Measurements from ENCODE around the gene GAB3. TPM values are rescaled to one million over a fixed set of nuclear protein-coding genes. Genes with fewer than 3 reads are reported as not detected.

GAB3 gene
- total and polyA plus RNA-seq, 2 donors (not counting 3 experiments of a cell fraction or from before 2014, with no cell fraction given), result 6.0 to 6.2 TPM

- ChIA-PET CTCF (no interaction called here), POLR2A (no interaction called here)
- FAIRE-seq, result no peak
- Histone ChIP-seq H3K4me2 (ENCODE audit: insufficient read depth, low read length) (no peak overlapping the region), H2AFZ (ENCODE audit: low read depth, low read length) (peak overlapping the region; percentile 73), H3K27ac (ENCODE audit: insufficient read depth, low read depth, low read length) (no peak overlapping the region), H3K4me1 (ENCODE audit: control insufficient read depth, extremely low read depth, insufficient read depth, low read length) (peaks cover 5% of the 10 kb centered on the region), H3K9me1 (replicated peaks; ENCODE audit: control insufficient read depth, extremely low read depth, insufficient read depth, low read length) (no peaks in the 10 kb centered on the region), H4K20me1 (replicated peaks; ENCODE audit: control insufficient read depth, extremely low read depth, insufficient read depth, low read length) (no peaks in the 10 kb centered on the region), H3K9me3 (replicated peaks; ENCODE audit: control insufficient read depth, insufficient read depth, low read length) (no peaks in the 10 kb centered on the region), H3K27me3 (ENCODE audit: control insufficient read depth in 2 of 2, insufficient read depth in 2 of 2, low read length in 2 of 2) (no peaks in the 10 kb centered on the region), H3K79me2 (ENCODE audit: control insufficient read depth, insufficient read depth, low read length) (no peaks in the 10 kb centered on the region), H3K9ac (replicated peaks; ENCODE audit: extremely low read depth, insufficient read depth, low read length) (no peak overlapping the region), H3K36me3 (ENCODE audit: control insufficient read depth in 2 of 2, extremely low read depth in 1 of 2, insufficient read depth in 2 of 2, low read length in 2 of 2) (no peaks in the 10 kb centered on the region), H3K4me3 (replicated peaks in 1 of 3; ENCODE audit: insufficient read depth in 1 of 3, low read depth in 1 of 3, low read length in 3 of 3) (no peak overlapping the region)
- DNase-seq (ENCODE audit: low read depth, low spot score), result no peak
- no TSS peak for BruUV-seq (replicated peaks)
- TF ChIP-seq FOS (IDR thresholded peaks at IDR 0.05; ENCODE audit: borderline replicate concordance, insufficient read depth, low read length) (no peak), POLR2A (IDR thresholded peaks at IDR 0.05; ENCODE audit: low read depth, low read length) (no peak), POLR2AphosphoS5 (IDR thresholded peaks at IDR 0.05; ENCODE audit: insufficient read depth, low read depth, low read length) (no peak), CTCF (IDR thresholded peaks at IDR 0.05; ENCODE audit: extremely low read depth in 1 of 2, insufficient read depth in 1 of 2, low read depth in 1 of 2, low read length in 2 of 2) (no peak), MYC (IDR thresholded peaks at IDR 0.05; ENCODE audit: low read depth, low read length) (no peak), EZH2 (IDR thresholded peaks at IDR 0.05; ENCODE audit: borderline replicate concordance, low read depth, low read length, severe bottlenecking) (no peak), JUN (IDR thresholded peaks at IDR 0.05; ENCODE audit: borderline replicate concordance, insufficient read depth, insufficient read length, low read depth) (no peak), GATA2 (IDR thresholded peaks at IDR 0.05; ENCODE audit: insufficient read depth, insufficient read length, low read depth, low read length) (no peak), MAX (IDR thresholded peaks at IDR 0.05; ENCODE audit: insufficient read depth, insufficient read length) (no peak)
- intact Hi-C loops (cut with micrococcal nuclease) (no loop called here), dilution Hi-C loops (cut with MboI; ENCODE audit: extremely low pct_ligation_motif_present, low sequenced_read_pairs) (no loop called here)
Measured at GRCh38 chrX:154649503-154650220, 101.2 kb downstream of the GAB3 start.
